Measurements from ENCODE around the gene SLC51B.
"Not testable (repeated sequence)": the region's sequence is repeated elsewhere in the genome, so short reads cannot be mapped to it uniquely, and the experiment has no call there.

The SLC51B gene

DNA sequence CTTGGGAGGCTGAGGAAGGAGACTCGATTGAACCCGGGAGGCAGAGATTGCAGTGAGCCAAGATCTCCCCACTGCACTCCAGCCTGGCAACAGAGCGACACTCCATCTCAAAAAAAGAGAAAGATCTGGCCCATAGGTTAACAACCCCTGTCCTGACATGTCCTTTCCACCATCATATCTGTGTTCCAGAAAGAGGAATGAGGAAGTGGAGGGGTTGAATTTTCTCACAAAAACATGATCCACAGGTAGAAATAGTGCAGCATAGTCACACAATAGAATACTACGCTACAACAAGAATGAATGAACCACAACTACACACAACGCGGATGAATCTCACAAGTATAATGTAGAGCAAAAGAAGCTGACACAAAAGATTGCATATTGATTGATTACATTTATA lies 4.7 kb upstream of the SLC51B start:
- FAIRE-seq = no peak
- no peak for DNase-seq (ENCODE audit: insufficient read length, low spot score)
- no peak for TF ChIP-seq CTCF (IDR thresholded peaks at IDR 0.05; ENCODE audit: insufficient read depth, missing control alignments)

GRCh38 chr15:65041787-65042186 lies 3.4 kb upstream of the SLC51B start:
- FAIRE-seq (no peak), DNase-seq (ENCODE audit: insufficient read length, low spot score) (no peak)
- TF ChIP-seq CTCF (IDR thresholded peaks at IDR 0.05; ENCODE audit: insufficient read depth, missing control alignments) = no peak

GRCh38 chr15:65042776-65043327 lies 2.3 kb upstream of the SLC51B start:
- FAIRE-seq (no peak), DNase-seq (ENCODE audit: insufficient read length, low spot score) (no peak)
- no peak for TF ChIP-seq CTCF (IDR thresholded peaks at IDR 0.05; ENCODE audit: insufficient read depth, missing control alignments)

- FAIRE-seq; DNase-seq (ENCODE audit: insufficient read length, low spot score): not testable (repeated sequence)
Observed at GRCh38 chr15:65044218-65044617, 969 bp upstream of the SLC51B start.

- FAIRE-seq (no peak), DNase-seq (ENCODE audit: insufficient read length, low spot score) (no peak)
- TF ChIP-seq CTCF (IDR thresholded peaks at IDR 0.05; ENCODE audit: insufficient read depth, missing control alignments) = no peak
Observed at GRCh38 chr15:65048241-65048640, 3.1 kb downstream of the SLC51B start.

DNA sequence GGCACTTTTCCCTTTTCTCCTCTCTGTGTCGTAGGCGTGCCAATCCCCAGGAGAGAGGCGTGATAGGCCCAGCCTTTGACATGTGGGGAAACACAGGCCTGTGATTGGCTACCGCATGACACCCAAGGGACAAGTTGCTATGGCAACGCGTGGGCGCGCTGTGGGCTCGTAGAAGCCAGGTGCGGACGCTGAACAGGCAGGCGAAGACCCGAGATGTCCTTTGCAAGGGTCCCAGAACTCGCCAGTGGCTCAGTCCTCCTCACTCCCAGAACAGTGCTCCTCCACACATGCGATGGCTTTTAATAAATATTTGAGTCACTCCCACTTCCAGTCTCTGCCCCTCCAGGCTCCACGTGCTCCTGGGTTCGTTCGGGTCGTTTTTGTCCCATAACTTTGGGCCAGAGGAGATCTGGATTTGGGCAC lies 4.2 kb downstream of the SLC51B start:
- no peak for TF ChIP-seq CTCF (IDR thresholded peaks at IDR 0.05; ENCODE audit: insufficient read depth, missing control alignments)
- no peak for FAIRE-seq
- DNase-seq (ENCODE audit: insufficient read length, low spot score) = peak; percentile 94

DNA sequence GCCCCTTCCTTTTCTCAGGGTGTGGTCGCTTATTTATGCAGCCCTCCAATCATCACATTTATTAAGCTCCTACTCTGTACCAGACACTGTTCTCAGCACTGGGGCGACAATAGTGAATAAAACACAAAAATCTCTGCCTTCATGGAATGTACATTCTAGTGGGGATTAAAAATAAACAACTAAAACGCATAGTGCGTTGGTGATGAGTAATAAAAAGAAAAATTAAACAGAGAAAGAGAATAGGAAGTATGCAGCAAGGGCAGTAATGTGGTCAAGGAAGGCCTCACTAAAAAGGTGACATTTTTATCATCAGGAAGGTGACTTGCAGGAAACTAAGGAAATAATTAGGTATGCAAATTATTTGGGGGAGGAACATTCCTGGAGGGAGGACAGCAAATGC lies 5.1 kb downstream of the SLC51B start:
- DNase-seq (ENCODE audit: insufficient read length, low spot score) (no peak), FAIRE-seq (no peak)
- no peak for TF ChIP-seq CTCF (IDR thresholded peaks at IDR 0.05; ENCODE audit: insufficient read depth, missing control alignments)

- TF ChIP-seq CTCF (IDR thresholded peaks at IDR 0.05; ENCODE audit: insufficient read depth, missing control alignments) = no peak
- no peak for DNase-seq (ENCODE audit: insufficient read length, low spot score)
- no peak for FAIRE-seq
Observed at GRCh38 chr15:65051266-65051665, 6.1 kb downstream of the SLC51B start.
